ENCODE measurements around the gene GP1BA.

The GP1BA gene

DNA sequence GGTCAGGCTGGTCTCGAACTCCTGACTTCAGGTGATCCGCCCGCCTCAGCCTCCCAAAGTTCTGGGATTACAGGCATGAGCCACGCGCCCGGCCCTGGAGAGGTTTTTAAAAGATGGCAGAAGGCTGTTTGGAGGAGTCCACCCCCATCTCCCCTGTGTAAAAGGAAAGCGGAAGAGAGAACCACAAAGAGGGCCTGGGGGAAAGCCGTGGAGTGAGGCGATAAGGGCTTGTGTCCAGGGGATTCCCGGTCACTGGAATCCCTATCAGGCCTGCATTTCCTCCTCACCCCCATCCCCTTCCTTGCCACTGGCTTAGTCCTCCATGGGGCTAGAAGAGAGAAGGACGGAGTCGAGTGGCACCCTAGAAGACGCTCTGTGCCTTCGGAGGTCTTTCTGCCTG, at the start of gene GP1BA:
Gene GP1BA (plus strand): TSS at position 315 of the 400 bp plus-strand sequence. CDS start 328 bp downstream, outside the sequence.
- no peak for DNase-seq

DNA sequence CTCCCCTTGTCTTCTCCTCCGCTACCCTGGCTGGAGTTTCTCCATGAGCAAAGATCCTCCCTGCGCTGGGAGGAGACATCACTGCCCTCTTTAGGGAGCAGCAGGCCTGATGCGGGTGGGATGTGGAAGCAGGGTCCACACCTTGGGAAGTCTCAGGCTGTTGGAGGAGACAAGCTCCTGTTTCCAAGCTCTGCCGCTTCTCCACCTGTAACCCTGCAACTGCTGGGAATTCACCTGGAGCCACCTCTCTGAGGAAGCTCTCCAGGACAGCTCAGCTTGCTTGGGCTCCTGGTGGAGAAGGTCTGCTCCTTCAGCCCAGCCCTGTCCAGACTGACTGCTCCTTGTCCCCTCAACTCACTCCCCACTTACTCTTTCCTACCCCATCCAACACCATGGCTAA, 47.6 kb upstream of the GP1BA start:
- no peak for DNase-seq

DNA sequence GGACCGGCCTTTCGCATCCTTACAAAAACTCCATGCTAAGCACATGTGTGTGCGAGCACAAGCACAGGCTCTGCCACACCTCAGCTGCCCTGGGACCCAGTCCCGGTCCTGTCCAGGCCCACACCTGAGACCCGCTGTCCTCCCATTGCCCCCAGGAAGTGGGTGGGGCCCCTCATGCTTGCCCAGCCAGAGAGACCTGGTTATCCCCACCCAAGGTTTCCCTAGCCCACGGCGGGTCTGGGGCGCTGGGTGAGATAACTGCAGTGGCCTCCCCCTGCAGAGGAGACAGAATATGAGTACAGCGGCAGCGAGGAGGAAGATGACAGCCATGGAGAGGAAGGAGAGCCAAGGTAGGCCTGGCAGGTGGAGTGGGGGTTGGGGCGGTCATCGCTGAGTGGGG, 45.2 kb upstream of the GP1BA start:
- no peak for DNase-seq

DNA sequence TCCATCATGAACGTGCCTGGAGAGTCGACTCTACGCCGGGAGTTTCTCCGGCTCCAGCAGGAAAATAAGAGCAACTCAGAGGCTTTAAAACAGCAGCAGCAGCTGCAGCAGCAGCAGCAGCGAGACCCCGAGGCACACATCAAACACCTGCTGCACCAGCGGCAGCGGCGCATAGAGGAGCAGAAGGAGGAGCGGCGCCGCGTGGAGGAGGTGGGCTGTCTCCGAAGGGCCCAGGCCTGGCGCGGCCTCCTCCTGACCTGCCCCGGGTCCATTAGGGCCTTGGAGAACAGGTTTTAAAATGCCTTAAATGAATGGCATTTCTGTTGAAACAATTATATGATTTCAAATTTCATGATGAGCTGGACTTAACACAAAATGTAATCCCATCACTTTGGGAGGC, 44.5 kb upstream of the GP1BA start:
- DNase-seq, result no peak

DNA sequence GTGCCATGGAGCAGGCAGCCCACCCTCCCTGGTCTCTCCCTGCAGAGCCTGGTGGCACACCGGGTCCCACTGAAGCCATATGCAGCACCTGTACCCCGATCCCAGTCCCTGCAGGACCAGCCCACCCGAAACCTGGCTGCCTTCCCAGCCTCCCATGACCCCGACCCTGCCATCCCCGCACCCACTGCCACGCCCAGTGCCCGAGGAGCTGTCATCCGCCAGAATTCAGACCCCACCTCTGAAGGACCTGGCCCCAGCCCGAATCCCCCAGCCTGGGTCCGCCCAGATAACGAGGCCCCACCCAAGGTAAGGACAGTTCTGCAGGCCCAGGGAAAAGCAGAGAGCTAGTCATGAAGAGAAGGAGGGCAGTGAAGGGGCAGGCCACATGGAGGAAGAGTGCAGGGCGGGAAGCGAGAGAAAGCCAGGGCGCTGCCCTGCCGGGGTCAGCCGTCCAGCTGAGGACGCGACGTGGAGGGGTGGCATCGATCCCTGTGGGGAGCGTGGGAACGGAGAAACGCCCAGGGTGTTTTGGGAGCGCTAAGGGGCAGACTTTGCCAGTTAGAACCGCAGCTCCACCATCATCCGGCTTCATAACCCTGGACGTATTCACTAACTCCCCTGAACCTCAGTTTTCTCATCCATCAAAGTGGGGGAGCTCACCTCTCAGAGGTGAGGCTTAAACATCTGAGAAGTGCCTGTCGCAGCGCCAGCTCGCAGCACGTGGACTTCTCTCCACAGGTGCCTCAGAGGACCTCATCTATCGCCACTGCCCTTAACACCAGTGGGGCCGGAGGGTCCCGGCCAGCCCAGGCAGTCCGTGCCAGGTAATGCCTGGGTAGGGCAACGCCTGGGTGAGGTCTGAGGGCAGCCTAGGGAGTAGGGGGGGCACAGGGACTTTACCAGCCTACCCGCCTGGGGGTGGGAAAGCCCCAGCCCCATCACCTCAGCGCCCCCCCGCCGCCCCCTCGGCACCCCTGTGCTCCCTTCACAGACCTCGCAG, 40.4 kb upstream of the GP1BA start:
- no peak for DNase-seq

DNA sequence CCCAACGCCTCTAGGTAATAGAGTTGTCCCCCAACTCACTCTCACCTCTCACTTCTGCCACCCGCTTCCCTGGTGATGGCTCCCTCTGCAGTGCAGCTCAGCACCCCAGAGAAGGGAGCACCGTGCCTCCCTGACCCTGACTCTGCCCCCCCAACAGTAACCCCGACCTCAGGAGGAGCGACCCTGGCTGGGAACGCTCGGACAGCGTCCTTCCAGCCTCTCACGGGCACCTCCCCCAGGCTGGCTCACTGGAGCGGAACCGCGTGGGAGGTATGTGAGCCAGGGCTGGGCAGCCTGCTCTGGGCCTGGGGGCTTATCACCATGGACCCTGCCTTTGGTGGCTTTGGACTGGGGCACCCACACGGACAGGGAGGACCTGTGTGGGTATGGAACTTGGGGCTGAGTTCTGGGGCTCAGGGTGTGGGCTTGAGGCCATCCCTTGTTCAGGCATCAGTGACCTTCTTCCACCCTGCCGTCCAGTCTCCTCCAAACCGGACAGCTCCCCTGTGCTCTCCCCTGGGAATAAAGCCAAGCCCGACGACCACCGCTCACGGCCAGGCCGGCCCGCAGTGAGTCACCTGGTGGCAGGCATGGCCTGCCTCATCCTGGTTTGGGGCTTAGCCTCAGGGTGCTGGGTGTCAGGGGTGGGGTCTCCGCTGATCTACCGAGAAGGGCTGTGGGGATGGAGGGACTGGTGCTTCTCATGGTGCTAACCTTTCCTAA, 39.4 kb upstream of the GP1BA start:
- no peak for DNase-seq

DNA sequence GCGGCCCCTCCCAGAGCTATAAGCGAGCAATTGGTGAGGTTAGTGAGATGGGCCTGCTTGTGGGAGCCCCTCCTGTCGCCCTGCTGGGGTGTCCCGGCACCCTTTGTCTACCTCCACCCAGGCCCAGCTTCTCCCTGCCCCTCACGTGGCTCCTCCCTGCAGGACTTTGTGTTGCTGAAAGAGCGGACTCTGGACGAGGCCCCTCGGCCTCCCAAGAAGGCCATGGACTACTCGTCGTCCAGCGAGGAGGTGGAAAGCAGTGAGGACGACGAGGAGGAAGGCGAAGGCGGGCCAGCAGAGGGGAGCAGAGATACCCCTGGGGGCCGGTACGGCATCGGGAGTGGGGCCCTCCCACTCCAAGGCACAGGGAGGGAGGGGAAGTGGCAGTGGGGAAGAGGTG, 38.8 kb upstream of the GP1BA start:
- no peak for DNase-seq

DNA sequence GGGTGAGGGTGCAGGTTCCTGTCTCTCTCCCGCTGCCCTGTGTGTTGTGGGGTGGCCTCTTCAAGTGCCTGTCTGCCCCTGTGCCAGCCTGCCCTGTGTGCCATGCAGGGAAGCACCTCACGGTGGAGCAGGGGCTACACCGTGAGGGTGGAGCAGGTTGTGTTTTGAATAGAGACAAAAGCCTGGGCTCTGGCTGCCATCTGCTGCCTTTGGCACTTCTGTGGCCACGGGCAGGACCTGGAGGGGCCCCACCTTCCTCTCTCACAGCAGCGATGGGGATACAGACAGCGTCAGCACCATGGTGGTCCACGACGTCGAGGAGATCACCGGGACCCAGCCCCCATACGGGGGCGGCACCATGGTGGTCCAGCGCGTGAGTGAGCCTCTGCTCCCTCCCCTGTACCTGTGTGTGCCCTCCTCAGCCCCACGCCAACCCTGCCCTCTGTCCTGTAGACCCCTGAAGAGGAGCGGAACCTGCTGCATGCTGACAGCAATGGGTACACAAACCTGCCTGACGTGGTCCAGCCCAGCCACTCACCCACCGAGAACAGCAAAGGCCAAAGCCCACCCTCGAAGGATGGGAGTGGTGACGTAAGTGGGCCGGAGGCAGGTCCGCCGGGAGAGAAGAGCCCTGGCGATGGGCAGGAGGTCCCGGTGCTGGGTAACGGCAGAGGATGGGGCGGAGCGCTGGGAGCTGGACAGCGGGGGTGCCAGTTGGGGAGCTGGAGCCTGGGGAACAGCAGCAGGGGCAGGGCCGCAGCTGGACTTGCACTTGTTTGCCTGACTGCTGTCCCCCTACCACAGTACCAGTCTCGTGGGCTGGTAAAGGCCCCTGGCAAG, 38.1 kb upstream of the GP1BA start:
- no peak for DNase-seq

DNA sequence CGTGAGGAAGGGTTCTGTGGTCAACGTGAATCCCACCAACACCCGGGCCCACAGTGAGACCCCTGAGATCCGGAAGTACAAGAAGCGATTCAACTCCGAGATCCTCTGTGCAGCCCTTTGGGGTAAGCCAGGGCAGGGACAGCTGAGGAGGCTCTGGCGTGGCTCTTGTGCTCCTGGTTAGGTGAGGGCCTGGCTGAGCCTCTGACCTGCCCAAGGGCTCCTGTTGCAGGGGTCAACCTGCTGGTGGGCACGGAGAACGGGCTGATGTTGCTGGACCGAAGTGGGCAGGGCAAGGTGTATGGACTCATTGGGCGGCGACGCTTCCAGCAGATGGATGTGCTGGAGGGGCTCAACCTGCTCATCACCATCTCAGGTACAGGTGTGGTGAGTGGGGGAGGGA, 37.0 kb upstream of the GP1BA start:
- no peak for DNase-seq

DNA sequence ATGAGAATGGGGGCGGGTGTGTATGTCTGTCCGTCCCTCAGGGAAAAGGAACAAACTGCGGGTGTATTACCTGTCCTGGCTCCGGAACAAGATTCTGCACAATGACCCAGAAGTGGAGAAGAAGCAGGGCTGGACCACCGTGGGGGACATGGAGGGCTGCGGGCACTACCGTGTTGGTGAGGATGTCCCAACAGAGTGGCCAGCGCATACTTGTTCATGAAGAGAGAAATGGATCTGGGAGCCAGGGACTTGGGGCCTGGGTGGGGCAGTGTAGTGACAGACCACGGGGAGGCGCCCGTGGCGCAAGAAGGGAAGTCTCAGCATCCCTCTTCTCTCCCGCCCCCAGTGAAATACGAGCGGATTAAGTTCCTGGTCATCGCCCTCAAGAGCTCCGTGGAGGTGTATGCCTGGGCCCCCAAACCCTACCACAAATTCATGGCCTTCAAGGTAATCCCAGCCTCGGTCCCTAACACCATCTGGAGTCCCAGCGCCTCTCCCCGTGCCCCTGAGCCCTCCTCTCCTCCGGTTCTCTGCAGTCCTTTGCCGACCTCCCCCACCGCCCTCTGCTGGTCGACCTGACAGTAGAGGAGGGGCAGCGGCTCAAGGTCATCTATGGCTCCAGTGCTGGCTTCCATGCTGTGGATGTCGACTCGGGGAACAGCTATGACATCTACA, 36.3 kb upstream of the GP1BA start:
- DNase-seq, result no peak

DNA sequence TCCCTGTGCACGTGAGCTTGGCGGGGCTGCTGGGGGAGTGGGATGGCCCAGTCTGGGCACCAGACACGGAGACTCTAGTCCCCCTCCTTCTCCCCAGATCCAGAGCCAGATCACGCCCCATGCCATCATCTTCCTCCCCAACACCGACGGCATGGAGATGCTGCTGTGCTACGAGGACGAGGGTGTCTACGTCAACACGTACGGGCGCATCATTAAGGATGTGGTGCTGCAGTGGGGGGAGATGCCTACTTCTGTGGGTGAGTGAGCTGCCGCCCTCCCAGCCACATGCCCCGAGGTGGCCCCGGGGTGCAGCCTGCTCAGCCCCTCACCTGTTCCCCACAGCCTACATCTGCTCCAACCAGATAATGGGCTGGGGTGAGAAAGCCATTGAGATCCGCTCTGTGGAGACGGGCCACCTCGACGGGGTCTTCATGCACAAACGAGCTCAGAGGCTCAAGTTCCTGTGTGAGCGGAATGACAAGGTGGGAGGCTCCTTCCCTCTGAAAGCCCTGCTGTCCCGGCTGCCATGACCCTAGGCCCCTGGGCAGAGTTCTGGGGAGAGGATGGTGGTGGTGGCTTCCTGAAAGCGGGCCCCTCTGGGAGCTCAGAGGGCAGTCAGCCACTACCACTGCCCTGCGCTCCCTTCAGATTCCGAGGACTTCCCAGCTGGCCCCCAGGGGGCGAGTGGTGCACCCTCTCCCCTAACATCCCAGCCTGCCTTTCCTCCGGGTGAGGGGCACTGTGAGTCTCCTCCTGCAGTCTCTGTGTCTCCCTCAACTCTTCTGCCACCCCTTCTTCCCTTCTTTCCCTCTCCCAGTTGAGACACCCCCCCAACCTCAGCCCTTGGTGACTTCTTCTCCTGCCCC, 35.5 kb upstream of the GP1BA start:
- no peak for DNase-seq

DNA sequence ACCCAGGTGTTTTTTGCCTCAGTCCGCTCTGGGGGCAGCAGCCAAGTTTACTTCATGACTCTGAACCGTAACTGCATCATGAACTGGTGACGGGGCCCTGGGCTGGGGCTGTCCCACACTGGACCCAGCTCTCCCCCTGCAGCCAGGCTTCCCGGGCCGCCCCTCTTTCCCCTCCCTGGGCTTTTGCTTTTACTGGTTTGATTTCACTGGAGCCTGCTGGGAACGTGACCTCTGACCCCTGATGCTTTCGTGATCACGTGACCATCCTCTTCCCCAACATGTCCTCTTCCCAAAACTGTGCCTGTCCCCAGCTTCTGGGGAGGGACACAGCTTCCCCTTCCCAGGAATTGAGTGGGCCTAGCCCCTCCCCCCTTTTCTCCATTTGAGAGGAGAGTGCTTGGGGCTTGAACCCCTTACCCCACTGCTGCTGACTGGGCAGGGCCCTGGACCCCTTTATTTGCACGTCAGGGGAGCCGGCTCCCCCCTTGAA, 34.8 kb upstream of the GP1BA start:
- no peak for DNase-seq

DNA sequence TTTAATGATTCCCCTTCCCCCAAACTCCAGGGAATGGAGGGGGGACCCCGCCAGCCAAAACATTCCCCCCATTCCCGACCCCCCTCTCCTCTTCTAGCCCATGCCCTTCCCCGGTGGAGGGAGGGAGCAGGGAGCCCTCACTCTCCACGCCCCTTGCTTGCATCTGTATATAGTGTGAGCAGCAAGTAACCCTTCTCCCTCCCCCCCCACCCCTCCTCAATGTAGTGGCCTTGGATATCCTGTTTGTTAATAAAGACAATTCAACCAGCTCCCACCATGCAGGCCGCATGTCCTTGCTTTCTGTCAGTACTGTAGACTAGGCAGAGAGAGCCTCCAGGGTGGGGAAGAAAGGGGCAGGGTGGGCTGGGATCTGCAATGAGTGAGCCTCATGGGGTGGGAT, 34.3 kb upstream of the GP1BA start:
- DNase-seq, result no peak

DNA sequence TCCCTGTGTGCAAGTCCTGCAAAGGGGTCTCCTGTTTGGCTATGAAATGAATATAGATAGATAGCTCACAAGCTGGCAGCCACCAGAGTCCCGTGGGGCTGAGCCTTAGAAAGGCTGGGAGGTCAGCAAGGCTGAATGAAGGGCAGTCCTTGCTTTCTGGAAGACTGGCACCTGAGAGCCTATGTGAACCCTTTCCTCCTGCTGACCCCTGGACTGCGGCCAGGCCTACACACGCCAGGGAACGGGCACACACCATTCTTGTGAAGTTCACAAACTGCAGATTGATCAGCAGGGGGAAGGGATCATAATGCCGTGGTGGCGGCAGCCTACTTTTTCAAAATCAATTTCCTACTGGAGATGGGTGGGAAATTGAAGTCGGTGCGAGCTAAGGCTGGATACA, 33.7 kb upstream of the GP1BA start:
- DNase-seq, result no peak

DNA sequence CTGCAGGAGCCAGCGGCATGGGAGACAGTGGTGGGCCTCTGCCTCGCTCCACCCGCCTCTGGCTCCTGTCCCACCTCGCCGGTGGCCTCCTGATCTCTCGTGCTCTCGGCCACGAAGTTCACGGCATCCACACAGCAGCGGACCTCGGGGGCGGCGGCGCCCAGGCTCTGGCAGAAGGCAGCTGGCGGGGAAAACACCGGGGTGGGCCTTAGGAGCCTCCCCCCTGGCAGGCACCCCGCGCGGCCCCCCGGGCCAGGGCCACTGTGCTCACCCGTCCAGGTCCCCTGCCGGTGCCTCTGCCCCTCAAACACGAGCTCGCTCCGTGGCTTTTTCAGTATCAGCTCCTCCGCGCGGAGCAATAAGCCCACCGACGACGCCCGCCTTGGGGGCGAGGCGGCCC, 33.1 kb upstream of the GP1BA start:
- no peak for DNase-seq

DNA sequence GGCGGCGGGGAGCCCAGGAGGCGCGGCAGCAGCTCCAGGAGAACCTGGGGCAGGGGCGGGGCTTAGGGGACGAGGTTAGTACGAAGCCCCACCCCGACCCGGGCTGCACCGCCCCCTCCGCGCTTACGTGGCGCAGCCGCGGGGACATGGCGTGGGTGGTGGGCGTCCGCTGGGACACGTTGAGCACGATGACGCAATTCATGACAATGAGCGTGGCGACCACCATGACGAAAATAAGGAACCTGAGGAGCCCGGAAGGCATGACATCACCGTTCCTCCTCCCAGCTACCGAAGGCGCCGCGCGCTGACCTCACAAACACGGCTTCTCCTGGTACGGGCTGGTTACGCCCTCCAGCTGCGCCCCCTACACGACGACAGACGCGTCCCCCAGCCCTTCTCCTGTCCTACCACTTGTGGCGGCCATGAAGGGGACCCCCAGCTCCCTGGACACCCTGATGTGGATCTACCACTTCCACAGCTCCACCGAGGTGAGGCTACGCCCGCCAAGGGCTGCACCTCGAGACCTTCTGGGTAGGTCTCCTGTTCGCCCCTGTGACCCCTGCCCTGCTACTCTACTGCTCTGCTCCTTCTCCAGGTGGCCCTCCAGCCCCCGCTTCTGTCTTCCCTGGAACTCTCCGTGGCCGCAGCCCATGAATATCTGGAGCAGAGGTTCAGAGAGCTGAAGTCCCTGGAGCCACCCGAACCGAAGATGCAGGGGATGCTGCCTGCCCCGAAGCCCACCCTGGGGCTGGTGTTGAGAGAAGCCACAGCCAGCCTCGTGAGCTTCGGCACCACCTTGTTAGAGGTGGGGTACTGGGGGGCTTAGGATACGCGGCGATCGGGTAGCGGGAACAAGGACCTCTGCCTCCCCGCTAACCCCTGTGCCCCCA, 32.5 kb upstream of the GP1BA start, which contains the start of gene C17orf107:
Gene C17orf107 (plus strand): TSS at position 196 of the 890 bp plus-strand sequence. CDS start 227 bp downstream, at position 423.
- no peak for DNase-seq

DNA sequence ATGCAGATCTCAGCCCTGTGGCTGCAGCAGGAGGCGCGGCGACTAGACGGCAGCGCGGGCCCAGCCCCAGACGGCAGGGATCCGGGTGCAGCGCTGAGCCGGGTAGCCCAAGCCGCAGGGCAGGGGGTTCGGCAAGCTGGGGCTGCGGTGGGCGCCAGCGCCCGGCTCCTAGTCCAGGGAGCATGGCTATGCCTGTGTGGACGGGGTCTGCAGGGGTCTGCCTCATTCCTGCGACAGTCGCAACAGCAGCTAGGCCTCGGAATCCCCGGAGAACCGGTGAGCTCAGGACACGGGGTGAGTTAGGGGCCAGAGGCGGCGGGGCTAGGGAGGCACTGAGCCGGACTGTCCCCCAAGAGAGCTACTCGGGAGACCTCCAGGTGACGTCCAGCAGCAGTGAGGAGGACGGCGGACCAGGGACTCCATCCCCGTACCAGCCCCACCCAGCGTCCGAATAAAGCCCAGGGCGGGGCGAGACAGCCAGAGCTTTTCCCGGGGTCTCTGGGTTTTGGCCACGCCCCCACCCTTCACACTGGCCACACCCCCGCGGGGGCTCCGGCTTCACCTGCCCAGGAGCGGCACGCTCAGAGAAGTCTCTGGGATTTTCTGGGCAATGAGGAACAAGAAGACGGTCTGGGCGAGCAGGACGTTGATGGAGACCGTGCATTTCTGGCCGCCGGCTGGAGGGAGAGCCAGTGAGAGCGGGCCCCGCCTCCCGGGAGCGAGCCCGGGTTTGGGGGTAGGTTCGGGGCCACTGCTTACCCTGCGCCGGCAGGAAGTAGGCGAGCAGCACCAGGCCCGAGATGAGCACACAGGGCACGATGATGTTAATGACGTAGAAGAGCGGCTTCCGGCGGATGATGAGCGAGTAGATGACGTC, 31.6 kb upstream of the GP1BA start:
- no peak for DNase-seq

DNA sequence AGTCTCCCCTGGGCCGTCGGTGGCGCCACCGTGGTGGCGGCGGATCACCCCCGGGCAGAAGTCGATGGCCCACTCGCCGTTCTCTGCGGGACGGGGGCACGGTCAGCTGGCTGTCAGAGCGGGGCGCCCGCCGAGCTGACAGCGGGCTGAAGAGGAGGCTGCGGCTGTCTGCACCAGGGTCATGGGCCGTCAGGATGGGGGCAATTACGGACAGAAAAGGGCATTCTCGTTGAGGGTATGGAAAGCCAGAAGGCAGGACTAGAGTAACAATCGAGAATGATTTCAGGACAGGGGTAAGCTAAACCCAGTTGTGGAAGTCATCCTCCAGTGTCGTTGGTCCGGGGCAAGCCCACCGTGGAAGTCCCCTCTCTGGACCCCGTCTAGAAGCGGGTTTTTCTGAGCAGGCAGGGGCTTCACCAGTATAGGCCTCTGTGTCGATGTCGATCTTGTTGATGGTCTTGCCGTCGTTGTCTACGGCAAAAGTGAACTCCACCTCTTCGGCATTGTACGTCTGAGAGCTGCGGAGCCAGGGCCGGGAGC, 30.9 kb upstream of the GP1BA start:
- DNase-seq, result no peak
